OCI-M2 (cell line): ENCODE results near the gene SP140.

ENCODE experiments used
- DNase-seq: peaks from one replicate; lab custom pipeline; 2025; ENCODE audit not compliant: unreplicated experiment; lab: John Stamatoyannopoulos, UW

The SP140 gene

GRCh38 chr2:230362030-230362691, 136.6 kb downstream of the SP140 start:
- no peak for DNase-seq
